ENCODE measurements around the gene PCDHA7.
"Not testable (repeated sequence)": the region's sequence is repeated elsewhere in the genome, so short reads cannot be mapped to it uniquely, and the experiment has no call there.

Gene PCDHA7

DNA sequence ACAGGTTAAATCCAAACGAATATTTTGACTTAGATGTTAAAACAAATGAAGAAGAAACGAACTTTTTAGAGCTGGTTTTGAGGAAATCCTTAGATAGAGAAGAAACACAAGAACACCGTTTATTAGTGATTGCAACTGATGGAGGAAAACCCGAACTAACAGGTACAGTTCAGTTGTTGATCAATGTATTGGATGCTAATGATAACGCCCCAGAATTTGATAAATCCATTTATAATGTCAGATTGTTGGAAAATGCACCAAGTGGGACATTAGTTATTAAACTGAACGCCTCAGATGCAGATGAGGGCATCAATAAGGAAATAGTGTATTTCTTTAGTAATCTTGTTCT, 11.8 kb upstream of the PCDHA7 start:
- DNase-seq = no peak

DNA sequence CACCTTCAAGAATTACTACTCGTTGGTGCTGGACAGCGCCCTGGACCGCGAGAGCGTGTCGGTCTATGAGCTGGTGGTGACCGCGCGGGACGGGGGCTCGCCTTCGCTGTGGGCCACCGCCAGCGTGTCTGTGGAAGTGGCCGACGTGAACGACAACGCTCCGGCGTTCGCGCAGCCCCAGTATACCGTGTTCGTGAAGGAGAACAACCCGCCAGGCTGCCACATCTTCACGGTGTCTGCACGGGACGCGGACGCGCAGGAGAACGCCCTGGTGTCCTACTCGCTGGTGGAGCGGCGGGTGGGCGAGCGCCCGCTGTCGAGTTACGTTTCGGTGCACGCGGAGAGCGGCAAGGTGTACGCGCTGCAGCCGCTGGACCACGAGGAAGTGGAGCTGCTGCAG, 11.1 kb upstream of the PCDHA7 start:
- DNase-seq = not testable (repeated sequence)

DNA sequence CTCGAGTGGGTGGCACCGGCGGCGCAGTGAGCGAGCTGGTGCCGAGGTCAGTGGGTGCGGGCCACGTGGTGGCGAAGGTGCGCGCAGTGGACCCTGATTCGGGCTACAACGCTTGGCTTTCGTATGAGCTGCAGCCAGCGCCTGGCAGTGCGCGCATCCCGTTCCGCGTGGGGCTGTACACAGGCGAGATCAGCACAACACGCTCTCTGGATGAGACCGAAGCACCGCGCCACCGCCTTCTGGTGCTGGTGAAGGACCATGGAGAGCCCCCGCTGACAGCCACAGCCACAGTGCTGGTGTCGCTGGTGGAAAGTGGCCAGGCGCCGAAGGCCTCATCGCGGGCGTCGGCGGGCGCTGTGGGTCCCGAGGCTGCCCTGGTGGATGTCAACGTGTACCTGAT, 10.6 kb upstream of the PCDHA7 start:
- no peak for DNase-seq

DNA sequence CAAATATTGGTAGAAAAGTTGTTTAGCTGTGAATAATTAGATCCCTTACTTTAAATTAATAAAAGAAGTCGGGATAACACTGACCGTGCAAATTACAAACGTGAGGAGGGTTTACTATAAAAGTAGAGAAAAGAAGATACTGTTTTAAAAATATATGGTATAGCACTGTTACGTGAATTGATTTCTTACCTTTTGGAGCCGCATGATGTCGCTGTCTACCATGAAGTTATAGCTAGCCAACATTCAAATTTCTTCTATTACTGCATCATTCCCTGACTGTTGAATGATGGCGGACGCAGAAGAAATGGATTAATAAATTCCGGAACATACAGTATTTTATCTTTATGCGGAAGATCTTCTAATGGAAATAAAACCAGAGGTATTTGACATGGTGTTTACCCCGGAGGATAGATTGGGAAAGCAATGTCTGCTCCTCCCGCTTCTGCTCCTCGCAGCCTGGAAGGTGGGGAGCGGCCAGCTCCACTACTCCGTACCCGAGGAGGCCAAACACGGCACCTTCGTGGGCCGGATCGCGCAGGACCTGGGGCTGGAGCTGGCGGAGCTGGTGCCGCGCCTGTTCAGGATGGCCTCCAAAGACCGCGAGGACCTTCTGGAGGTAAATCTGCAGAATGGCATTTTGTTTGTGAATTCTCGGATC, 6.2 kb upstream of the PCDHA7 start, which contains the start of gene PCDHA6:
Gene PCDHA6 (plus strand): TSS at position 257 of the 658 bp plus-strand sequence. CDS start 132 bp downstream, at position 389.
- no peak for DNase-seq

DNA sequence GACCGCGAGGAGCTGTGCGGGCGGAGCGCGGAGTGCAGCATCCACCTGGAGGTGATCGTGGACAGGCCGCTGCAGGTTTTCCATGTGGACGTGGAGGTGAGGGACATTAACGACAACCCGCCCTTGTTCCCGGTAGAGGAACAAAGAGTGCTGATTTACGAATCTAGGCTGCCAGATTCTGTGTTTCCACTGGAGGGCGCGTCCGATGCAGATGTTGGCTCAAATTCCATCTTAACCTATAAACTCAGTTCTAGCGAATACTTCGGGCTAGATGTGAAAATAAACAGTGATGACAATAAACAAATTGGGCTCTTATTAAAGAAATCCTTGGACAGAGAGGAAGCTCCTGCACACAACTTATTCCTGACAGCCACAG, 5.7 kb upstream of the PCDHA7 start:
- no peak for DNase-seq

DNA sequence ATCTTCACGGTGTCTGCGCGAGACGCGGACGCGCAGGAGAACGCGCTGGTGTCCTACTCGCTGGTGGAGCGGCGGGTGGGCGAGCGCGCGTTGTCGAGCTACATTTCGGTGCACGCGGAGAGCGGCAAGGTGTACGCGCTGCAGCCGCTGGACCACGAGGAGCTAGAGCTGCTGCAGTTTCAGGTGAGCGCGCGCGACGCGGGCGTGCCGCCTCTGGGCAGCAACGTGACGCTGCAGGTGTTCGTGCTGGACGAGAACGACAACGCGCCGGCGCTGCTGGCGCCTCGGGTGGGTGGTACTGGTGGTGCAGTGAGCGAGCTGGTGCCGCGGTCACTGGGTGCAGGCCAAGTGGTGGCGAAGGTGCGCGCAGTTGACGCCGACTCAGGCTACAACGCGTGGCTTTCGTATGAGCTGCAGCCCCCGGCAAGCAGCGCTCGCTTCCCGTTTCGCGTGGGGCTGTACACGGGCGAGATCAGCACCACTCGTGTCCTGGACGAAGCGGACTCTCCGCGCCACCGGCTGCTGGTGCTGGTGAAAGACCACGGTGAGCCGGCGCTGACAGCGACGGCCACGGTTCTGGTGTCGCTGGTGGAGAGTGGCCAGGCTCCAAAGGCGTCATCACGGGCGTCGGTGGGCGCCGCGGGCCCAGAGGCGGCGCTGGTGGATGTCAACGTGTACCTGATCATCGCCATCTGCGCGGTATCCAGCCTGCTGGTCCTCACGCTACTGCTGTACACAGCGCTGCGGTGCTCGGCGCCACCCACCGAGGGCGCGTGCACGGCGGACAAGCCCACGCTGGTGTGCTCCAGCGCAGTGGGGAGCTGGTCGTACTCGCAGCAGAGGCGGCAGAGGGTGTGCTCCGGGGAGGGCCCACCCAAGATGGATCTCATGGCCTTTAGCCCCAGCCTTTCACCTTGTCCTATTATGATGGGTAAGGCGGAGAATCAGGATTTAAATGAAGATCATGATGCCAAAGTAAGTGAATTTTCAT, 4.3 kb upstream of the PCDHA7 start:
- not testable (repeated sequence) for DNase-seq

DNA sequence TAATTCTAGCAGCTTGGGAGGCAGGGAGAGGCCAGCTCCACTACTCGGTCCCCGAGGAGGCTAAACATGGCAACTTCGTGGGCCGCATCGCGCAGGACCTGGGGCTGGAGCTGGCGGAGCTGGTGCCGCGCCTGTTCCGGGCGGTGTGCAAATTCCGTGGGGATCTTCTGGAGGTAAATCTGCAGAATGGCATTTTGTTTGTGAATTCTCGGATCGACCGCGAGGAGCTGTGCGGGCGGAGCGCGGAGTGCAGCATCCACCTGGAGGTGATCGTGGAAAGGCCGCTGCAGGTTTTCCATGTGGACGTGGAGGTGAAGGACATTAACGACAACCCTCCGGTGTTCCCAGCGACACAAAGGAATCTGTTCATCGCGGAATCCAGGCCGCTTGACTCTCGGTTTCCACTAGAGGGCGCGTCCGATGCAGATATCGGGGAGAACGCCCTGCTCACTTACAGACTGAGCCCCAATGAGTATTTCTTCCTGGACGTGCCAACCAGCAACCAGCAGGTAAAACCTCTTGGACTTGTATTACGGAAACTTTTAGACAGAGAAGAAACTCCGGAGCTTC, 455 bp downstream of the PCDHA7 start:
- DNase-seq = not testable (repeated sequence)

DNA sequence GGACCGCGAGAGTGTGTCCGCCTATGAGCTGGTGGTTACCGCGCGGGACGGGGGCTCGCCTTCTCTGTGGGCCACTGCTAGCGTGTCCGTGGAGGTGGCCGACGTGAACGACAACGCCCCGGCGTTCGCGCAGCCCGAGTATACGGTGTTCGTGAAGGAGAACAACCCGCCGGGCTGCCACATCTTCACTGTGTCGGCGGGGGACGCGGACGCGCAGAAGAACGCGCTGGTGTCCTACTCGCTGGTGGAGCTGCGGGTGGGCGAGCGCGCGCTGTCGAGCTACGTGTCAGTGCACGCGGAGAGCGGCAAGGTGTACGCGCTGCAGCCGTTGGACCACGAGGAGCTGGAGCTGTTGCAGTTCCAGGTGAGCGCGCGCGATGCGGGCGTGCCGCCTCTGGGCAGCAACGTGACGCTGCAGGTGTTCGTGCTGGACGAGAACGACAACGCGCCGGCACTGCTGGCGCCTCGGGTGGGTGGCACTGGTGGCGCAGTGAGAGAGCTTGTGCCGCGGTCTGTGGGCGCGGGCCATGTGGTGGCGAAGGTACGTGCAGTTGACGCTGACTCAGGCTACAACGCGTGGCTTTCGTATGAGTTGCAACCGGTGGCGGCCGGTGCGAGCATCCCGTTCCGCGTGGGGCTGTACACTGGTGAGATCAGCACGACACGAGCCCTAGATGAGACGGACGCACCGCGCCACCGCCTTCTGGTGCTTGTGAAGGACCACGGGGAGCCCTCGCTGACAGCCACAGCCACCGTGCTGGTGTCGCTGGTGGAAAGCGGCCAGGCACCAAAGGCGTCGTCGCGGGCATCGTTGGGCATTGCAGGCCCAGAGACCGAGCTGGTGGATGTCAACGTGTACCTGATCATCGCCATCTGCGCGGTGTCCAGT, 1.8 kb downstream of the PCDHA7 start:
- DNase-seq = no peak

DNA sequence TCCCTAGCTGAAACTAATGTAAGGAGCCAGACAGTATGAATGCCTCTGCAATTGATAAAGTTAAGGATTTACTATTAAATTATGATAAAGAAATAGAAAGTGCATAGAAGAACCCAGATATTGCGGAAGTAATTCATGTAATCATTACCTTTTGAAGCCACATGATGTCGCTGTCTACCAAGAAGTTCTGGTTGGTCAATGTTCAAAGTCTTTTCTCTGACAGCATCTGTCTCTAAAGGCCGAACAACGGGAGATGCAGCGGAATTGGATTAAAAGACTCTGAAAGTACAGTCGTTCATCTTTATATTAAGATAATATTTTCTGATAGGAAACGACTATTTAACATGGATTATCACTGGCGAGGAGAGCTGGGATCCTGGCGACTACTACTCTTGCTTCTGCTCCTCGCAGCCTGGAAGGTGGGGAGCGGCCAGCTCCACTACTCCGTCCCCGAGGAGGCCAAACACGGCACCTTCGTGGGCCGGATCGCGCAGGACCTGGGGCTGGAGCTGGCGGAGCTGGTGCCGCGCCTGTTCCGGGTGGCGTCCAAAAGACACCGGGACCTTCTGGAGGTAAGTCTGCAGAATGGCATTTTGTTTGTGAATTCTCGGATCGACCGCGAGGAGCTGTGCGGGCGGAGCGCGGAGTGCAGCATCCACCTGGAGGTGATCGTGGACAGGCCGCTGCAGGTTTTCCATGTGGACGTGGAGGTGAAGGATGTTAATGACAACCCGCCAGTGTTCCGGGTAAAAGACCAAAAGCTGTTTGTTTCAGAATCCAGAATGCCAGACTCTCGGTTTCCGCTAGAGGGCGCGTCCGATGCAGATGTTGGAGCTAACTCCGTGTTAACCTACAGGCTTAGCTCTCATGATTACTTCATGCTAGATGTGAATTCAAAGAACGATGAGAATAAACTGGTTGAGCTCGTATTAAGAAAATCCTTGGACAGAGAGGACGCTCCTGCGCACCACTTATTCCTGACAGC, 7.2 kb downstream of the PCDHA7 start, which contains the start of gene PCDHA8:
Gene PCDHA8 (plus strand): TSS at position 210 of the 985 bp plus-strand sequence. CDS start 135 bp downstream, at position 345.
- DNase-seq = peak; percentile 13

DNA sequence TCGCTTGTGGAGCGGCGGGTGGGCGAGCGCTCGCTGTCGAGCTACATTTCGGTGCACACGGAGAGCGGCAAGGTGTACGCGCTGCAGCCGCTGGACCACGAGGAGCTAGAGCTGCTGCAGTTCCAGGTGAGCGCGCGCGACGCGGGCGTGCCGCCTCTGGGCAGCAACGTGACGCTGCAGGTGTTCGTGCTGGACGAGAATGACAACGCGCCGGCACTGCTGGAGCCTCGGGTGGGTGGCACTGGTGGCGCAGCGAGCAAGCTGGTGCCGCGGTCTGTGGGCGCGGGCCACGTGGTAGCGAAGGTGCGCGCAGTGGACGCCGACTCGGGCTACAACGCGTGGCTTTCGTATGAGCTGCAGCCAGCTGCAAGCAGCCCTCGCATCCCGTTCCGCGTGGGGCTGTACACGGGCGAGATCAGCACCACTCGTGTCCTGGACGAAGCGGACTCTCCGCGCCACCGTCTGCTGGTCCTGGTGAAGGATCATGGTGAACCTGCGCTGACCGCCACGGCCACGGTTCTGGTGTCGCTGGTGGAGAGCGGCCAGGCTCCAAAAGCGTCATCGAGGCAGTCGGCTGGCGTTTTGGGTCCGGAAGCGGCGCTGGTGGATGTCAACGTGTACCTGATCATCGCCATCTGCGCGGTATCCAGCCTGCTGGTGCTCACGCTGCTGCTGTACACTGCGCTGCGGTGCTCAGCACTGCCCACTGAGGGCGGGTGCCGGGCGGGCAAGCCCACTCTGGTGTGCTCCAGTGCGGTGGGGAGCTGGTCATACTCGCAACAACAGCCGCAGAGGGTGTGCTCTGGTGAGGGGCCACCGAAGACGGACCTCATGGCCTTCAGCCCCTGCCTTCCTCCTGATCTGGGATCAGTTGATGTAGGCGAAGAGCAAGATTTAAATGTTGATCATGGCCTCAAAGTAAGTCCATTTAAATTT, 9.0 kb downstream of the PCDHA7 start:
- no peak for DNase-seq

DNA sequence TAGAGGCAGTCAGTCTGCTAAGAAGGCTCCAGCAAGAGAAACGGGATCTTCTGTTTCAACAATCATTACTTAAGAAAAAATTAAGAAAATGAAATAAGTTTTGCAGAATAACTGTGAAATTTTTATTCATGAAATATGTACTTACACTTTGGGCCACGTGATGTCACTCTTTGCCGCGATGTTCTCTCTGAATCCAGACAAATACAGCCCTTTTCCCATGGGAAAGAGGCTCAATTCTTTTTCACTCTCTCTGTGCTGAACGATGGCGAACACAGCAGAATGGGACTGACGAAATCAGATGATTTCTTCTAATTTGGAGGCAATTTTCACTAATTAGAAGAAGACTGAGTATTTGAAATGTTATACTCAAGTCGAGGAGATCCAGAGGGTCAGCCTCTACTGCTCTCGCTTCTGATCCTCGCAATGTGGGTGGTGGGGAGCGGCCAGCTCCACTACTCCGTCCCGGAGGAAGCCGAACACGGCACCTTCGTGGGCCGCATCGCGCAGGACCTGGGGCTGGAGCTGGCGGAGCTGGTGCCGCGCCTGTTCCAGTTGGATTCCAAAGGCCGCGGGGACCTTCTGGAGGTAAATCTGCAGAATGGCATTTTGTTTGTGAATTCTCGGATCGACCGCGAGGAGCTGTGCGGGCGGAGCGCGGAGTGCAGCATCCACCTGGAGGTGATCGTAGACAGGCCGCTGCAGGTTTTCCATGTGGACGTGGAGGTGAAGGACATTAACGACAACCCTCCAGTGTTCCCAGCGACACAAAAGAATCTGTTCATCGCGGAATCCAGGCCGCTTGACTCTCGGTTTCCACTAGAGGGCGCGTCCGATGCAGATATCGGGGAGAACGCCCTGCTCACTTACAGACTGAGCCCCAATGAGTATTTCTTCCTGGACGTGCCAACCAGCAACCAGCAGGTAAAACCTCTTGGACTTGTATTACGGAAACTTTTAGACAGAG, 14.4 kb downstream of the PCDHA7 start, which contains the start of gene PCDHA9:
Gene PCDHA9 (plus strand): TSS at position 244 of the 964 bp plus-strand sequence. CDS start 114 bp downstream, at position 358.
- peak; percentile 5 for DNase-seq

DNA sequence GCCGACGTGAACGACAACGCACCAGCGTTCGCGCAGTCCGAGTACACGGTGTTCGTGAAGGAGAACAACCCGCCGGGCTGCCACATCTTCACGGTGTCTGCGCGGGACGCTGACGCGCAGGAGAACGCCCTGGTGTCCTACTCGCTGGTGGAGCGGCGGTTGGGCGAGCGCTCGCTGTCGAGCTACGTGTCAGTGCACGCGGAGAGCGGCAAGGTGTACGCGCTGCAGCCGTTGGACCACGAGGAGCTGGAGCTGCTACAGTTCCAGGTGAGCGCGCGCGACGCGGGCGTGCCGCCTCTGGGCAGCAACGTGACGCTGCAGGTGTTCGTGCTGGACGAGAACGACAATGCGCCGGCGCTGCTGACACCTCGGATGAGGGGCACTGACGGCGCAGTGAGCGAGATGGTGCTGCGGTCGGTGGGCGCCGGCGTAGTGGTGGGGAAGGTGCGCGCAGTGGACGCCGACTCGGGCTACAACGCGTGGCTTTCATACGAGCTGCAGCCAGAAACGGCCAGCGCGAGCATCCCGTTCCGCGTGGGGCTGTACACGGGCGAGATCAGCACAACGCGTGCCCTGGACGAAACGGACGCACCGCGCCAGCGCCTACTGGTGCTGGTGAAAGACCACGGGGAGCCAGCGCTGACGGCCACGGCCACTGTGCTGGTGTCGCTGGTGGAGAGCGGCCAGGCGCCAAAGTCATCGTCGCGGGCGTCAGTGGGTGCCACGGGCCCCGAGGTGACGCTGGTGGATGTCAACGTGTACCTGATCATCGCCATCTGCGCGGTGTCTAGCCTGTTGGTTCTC, 16.0 kb downstream of the PCDHA7 start:
- DNase-seq = not testable (repeated sequence)

DNA sequence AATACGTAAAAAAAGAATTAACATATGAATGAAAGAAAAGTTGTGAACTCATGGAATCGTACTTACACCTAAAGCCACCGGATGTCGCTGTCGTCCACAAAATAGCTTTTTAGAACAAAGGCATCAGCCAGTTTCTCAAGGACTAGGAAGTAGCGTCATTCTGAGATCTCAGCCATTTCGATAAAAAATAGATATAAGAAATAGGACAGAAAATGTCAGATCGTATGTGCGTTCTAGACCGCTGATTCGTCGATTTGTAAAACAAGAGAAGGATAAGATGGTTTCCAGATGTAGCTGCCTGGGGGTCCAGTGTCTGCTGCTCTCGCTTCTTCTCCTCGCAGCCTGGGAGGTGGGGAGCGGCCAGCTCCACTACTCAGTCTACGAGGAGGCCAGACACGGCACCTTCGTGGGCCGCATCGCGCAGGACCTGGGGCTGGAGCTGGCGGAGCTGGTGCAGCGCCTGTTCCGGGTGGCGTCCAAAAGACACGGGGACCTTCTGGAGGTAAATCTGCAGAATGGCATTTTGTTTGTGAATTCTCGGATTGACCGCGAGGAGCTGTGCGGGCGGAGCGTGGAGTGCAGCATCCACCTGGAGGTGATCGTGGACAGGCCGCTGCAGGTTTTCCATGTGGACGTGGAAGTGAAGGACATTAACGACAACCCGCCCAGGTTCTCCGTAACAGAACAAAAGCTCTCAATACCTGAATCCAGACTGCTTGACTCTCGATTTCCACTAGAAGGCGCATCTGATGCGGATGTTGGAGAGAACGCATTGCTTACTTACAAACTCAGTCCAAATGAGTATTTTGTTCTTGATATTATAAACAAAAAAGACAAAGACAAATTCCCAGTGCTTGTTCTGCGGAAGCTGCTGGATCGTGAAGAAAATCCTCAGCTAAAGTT, 22.0 kb downstream of the PCDHA7 start, which contains the start of gene PCDHA10:
Gene PCDHA10 (plus strand): TSS at position 126 of the 903 bp plus-strand sequence. CDS start 152 bp downstream, at position 278.
- no peak for DNase-seq

DNA sequence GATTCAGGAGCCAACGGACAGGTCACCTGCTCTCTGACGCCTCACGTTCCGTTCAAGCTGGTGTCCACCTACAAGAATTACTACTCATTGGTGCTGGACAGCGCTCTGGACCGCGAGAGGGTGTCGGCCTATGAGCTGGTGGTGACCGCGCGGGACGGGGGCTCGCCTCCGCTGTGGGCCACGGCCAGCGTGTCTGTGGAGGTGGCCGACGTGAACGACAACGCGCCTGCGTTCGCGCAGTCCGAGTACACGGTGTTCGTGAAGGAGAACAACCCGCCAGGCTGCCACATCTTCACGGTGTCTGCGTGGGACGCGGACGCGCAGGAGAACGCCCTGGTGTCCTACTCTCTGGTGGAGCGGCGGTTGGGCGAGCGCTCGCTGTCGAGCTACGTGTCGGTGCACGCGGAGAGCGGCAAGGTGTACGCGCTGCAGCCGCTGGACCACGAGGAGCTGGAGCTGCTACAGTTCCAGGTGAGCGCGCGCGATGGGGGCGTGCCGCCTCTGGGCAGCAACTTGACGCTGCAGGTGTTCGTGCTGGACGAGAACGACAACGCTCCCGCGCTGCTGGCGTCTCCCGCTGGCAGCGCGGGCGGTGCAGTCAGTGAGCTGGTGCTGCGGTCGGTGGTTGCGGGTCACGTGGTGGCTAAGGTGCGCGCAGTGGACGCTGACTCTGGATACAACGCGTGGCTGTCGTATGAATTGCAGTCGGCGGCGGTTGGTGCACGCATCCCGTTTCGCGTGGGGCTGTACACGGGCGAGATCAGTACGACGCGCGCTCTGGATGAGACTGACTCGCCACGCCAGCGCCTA, 23.3 kb downstream of the PCDHA7 start:
- no peak for DNase-seq

DNA sequence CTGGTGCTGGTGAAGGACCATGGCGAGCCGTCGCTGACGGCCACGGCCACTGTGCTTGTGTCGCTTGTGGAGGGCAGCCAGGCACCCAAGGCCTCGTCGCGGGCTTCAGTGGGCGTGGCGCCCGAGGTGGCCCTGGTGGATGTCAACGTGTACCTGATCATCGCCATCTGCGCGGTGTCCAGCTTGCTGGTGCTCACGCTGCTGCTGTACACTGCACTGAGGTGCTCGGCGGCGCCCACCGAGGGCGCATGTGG, 23.8 kb downstream of the PCDHA7 start:
- DNase-seq = no peak

Data from EL (cell line).